ENCODE results near the gene CARD9. TPM values are rescaled to one million over a fixed set of nuclear protein-coding genes. Genes with fewer than 3 reads are reported as not detected.

CARD9 gene
- total RNA-seq, 1 donor from 2014 or later = not detected

DNA sequence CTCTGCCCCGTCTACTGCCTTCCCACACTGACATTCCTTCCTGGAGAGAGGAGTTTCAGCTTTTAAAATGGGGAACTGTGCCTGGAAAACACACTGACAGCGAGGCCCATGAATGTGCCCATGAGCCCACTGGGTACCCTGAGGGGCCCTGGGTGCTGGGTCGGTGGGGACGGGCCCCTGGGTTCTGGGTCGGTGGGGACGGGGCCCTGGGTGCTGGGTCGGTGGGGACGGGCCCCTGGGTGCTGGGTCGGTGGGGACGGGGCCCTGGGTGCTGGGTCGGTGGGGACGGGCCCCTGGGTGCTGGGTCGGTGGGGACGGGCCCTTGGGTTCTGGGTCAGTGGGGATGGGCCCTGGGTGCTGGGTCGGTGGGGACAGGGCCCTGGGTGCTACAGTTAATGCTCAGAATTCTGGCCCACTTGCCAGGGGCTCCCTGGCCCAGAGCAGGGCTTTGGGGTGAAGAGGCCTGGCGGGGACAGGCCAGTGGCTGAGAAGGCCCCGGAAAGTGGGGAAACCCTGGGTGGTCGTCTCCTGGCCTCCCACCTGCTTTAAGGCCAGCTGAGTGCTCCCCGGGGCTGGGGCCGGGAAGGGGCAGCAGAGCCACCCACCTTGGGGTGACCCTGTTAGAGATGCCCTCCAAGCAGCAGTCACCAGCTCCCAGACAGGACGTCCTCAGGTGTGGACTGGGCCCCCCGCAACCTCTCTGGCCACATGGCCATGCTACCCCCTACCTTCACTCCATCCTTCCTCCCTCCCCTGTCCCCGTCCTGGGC lies 43.6 kb downstream of the CARD9 start:
- no peak overlapping the region for H3K27ac ChIP-seq
- no peaks in the 10 kb centered on the region for H3K27me3 ChIP-seq
- H3K9me3 ChIP-seq (ENCODE audit: low read depth) = no peaks in the 10 kb centered on the region
- H4K20me1 ChIP-seq (ENCODE audit: low read depth) = peaks cover 51% of the 10 kb centered on the region
- H3K36me3 Mint-ChIP-seq = no peaks in the 10 kb centered on the region
- no peaks in the 10 kb centered on the region for H3K36me3 ChIP-seq
- H3K27me3 Mint-ChIP-seq (ENCODE audit: insufficient read depth, low read depth) = peaks cover 9% of the 10 kb centered on the region
- H3K9ac ChIP-seq = no peak overlapping the region
- no peak overlapping the region for H3K27ac Mint-ChIP-seq
- H3K4me3 Mint-ChIP-seq = peak overlapping the region; percentile 60
- H3K4me2 ChIP-seq = peak overlapping the region; percentile 91
- TF ChIP-seq, protein P1, sequence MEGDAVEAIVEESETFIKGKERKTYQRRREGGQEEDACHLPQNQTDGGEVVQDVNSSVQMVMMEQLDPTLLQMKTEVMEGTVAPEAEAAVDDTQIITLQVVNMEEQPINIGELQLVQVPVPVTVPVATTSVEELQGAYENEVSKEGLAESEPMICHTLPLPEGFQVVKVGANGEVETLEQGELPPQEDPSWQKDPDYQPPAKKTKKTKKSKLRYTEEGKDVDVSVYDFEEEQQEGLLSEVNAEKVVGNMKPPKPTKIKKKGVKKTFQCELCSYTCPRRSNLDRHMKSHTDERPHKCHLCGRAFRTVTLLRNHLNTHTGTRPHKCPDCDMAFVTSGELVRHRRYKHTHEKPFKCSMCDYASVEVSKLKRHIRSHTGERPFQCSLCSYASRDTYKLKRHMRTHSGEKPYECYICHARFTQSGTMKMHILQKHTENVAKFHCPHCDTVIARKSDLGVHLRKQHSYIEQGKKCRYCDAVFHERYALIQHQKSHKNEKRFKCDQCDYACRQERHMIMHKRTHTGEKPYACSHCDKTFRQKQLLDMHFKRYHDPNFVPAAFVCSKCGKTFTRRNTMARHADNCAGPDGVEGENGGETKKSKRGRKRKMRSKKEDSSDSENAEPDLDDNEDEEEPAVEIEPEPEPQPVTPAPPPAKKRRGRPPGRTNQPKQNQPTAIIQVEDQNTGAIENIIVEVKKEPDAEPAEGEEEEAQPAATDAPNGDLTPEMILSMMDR (IDR thresholded peaks at IDR 0.05) = no peak
- TF ChIP-seq EZH2phosphoT487 (IDR thresholded peaks at IDR 0.05) = no peak
- TF ChIP-seq EZH2 (IDR thresholded peaks at IDR 0.05) = no peak
- peaks cover 30% of the 10 kb centered on the region for H3K4me1 ChIP-seq
- H3K4me1 Mint-ChIP-seq = peaks cover 18% of the 10 kb centered on the region
- peaks cover 34% of the 10 kb centered on the region for H3K79me2 ChIP-seq (ENCODE audit: low read depth)
- peaks cover 17% of the 10 kb centered on the region for H3F3A ChIP-seq (ENCODE audit: low read depth)
- H3K9me3 Mint-ChIP-seq = no peaks in the 10 kb centered on the region
- no peak overlapping the region for H3K4me3 ChIP-seq
- DNase-seq (ENCODE audit: low spot score) = no peak
- H2AFZ ChIP-seq (replicated peaks) = no peak overlapping the region

DNA sequence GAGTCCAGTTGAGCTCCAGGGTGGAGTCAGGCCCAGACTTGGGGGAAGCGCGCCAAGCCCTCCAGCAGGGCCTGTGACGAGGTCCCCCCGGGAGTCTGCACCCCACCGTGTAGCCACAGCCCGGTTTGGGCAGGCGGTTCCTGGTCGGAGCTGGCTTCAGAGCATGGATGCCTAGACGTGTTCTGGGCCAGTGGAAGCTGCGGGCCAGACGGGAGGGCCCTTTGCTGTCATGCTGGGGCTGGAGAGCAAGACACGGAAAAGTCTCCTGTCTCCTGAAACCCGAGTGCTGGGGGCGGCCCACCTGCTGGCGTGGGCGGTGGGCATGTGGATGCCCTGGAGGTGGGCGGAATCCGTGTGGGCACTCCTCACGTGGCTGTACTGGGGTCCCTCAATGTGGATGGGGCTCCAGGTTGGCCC lies 44.2 kb downstream of the CARD9 start:
- peak overlapping the region; percentile 60 for H3K4me3 Mint-ChIP-seq
- H3K9me3 Mint-ChIP-seq = no peaks in the 10 kb centered on the region
- no peak overlapping the region for H3K27ac ChIP-seq
- H3K4me1 ChIP-seq = peaks cover 30% of the 10 kb centered on the region
- H4K20me1 ChIP-seq (ENCODE audit: low read depth) = peaks cover 45% of the 10 kb centered on the region
- peaks cover 18% of the 10 kb centered on the region for H3K4me1 Mint-ChIP-seq
- H3K79me2 ChIP-seq (ENCODE audit: low read depth) = peaks cover 34% of the 10 kb centered on the region
- no peaks in the 10 kb centered on the region for H3K36me3 Mint-ChIP-seq
- H2AFZ ChIP-seq (replicated peaks) = no peak overlapping the region
- H3F3A ChIP-seq (ENCODE audit: low read depth) = peaks cover 17% of the 10 kb centered on the region
- no peaks in the 10 kb centered on the region for H3K36me3 ChIP-seq
- H3K27me3 Mint-ChIP-seq (ENCODE audit: insufficient read depth, low read depth) = peaks cover 9% of the 10 kb centered on the region
- no peaks in the 10 kb centered on the region for H3K27me3 ChIP-seq
- TF ChIP-seq EZH2 (IDR thresholded peaks at IDR 0.05) = no peak
- TF ChIP-seq, protein P1 (IDR thresholded peaks at IDR 0.05) = no peak
- no peak for TF ChIP-seq EZH2phosphoT487 (IDR thresholded peaks at IDR 0.05)
- no peak for DNase-seq (ENCODE audit: low spot score)
- peak overlapping the region; percentile 91 for H3K4me2 ChIP-seq
- H3K9ac ChIP-seq = no peak overlapping the region
- no peak overlapping the region for H3K27ac Mint-ChIP-seq
- no peaks in the 10 kb centered on the region for H3K9me3 ChIP-seq (ENCODE audit: low read depth)
- H3K4me3 ChIP-seq = peak overlapping the region; percentile 65

DNA sequence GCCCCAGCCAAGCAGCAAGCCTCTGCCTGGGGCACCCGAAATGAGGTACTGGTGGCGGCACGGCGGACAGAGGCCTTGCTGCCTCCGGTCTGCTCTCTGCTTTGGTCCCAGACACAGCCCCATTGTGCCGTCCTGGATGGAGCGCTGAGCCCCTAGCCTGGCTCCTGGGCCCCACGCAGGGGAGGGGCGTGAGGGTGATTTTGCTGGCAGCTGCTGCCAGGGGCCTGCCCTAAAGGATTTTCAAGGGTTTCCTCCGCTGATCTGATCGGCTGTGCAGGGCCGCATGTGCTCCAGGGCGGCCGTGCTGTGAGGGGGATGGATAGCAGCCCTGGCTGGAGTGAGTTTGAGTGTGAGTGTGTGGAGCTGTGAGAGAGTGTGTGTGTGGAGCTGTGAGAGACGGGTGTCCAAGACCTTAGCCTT lies 44.8 kb downstream of the CARD9 start:
- Histone ChIP-seq H2AFZ (replicated peaks) (no peak overlapping the region), H3F3A (ENCODE audit: low read depth) (peaks cover 17% of the 10 kb centered on the region), H3K4me3 (peak overlapping the region; percentile 65), H3K36me3 (no peaks in the 10 kb centered on the region), H3K4me2 (peak overlapping the region; percentile 91), H3K27ac (peak overlapping the region; percentile 17), H3K79me2 (ENCODE audit: low read depth) (peaks cover 34% of the 10 kb centered on the region), H3K27me3 (no peaks in the 10 kb centered on the region), H3K4me1 (peaks cover 30% of the 10 kb centered on the region), H3K9me3 (ENCODE audit: low read depth) (no peaks in the 10 kb centered on the region), H3K9ac (no peak overlapping the region), H4K20me1 (ENCODE audit: low read depth) (peaks cover 40% of the 10 kb centered on the region)
- Mint-ChIP-seq H3K9me3 (no peaks in the 10 kb centered on the region), H3K27ac (peak overlapping the region; percentile 98), H3K4me1 (peaks cover 18% of the 10 kb centered on the region), H3K4me3 (peak overlapping the region; percentile 86), H3K36me3 (no peaks in the 10 kb centered on the region), H3K27me3 (ENCODE audit: insufficient read depth, low read depth) (peaks cover 9% of the 10 kb centered on the region)
- DNase-seq (ENCODE audit: low spot score) = peak; percentile 81
- TF ChIP-seq, protein P1 (IDR thresholded peaks at IDR 0.05) = no peak
- TF ChIP-seq EZH2phosphoT487 (IDR thresholded peaks at IDR 0.05) (no peak), EZH2 (IDR thresholded peaks at IDR 0.05) (no peak)

Data from neural progenitor cell (in vitro differentiated cells).